Activated T-cell treated with anti-CD3 and anti-CD28 coated beads, Interleukin-2, amount 50 U/mL, for 1 hour (primary cell): ENCODE results near the gene ENGASE.

Experiments used
- DNase-seq: peaks from one replicate; pipeline ENCODE4 v3.0.0-alpha.2; 2020

The ENGASE gene

GRCh38 chr17:79116575-79117368 lies 42.1 kb downstream of the ENGASE start:
- DNase-seq: no peak

- DNase-seq: no peak
Observed at GRCh38 chr17:79117905-79118487, 43.4 kb downstream of the ENGASE start.

- no peak for DNase-seq
Observed at GRCh38 chr17:79118924-79119323, 44.3 kb downstream of the ENGASE start.

- no peak for DNase-seq
Observed at GRCh38 chr17:79120259-79120658, 45.6 kb downstream of the ENGASE start.

- no peak for DNase-seq
Observed at GRCh38 chr17:79123988-79124387, 49.4 kb downstream of the ENGASE start.

- DNase-seq: no peak
Observed at GRCh38 chr17:79124513-79125209, 50.0 kb downstream of the ENGASE start.

GRCh38 chr17:79125503-79125902 lies 50.9 kb downstream of the ENGASE start:
- DNase-seq: no peak

GRCh38 chr17:79126139-79126538 lies 51.5 kb downstream of the ENGASE start:
- DNase-seq: no peak

GRCh38 chr17:79127534-79128135 lies 53.0 kb downstream of the ENGASE start:
- DNase-seq: no peak

- no peak for DNase-seq
Observed at GRCh38 chr17:79129523-79129922, 54.9 kb downstream of the ENGASE start.

- DNase-seq: no peak
Observed at GRCh38 chr17:79130536-79131273, 56.1 kb downstream of the ENGASE start.

- DNase-seq: no peak
Observed at GRCh38 chr17:79131274-79131635, 56.6 kb downstream of the ENGASE start.

GRCh38 chr17:79131701-79132100 lies 57.1 kb downstream of the ENGASE start:
- DNase-seq: no peak

GRCh38 chr17:79132271-79133064 lies 57.8 kb downstream of the ENGASE start:
- DNase-seq: no peak

GRCh38 chr17:79133214-79133613 lies 58.6 kb downstream of the ENGASE start:
- no peak for DNase-seq

GRCh38 chr17:79133985-79134384 lies 59.4 kb downstream of the ENGASE start:
- no peak for DNase-seq

GRCh38 chr17:79135011-79135410 lies 60.4 kb downstream of the ENGASE start:
- no peak for DNase-seq

GRCh38 chr17:79135628-79136405 lies 61.2 kb downstream of the ENGASE start:
- DNase-seq: no peak
